GM18907 (cell line): Measurements from ENCODE around the gene GPX3.

ENCODE experiments used
- ATAC-seq: cut with Tn5 transposase; IDR thresholded peaks from one replicate; pipeline ENCODE4 v1.9.1; 2021; ENCODE audit warnings: mild to moderate bottlenecking, moderate library complexity; ENCODE audit not compliant: unreplicated experiment

Gene GPX3

DNA sequence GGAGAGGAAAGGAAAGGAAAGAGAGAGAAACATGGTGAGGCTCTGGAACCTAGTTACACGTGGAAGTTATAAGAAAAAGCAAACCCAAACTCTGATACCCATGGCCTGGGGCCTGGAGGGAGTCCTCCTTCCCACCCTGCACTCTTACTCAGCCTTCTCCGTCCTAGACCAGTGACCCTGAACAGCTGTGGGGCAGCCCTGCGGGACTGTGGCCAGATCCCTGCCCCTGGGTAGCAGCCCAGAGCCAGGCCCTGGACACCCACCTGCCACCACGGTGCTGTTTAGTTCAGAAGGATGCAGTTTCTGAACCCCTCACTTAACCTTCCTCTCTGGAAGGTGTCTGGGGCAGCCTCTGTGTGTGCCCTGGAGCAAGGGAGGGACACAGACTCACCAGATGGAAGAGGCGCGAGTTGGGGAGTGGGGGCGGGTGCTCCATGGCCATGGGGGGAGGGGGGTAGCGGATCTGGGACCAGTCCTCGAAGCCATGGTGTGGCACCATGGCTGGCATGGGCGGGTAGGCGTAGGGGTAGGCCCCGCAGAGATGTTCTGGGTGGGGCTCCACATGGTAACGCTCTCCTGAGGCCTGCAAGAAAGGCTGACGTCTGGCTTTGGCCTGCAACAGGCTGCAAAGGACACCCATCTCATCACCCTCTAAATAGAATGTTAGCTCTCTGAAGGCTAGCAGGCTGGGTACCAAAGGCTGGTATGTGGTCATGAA lies 13.0 kb downstream of the GPX3 start:
- ATAC-seq, result no peak

DNA sequence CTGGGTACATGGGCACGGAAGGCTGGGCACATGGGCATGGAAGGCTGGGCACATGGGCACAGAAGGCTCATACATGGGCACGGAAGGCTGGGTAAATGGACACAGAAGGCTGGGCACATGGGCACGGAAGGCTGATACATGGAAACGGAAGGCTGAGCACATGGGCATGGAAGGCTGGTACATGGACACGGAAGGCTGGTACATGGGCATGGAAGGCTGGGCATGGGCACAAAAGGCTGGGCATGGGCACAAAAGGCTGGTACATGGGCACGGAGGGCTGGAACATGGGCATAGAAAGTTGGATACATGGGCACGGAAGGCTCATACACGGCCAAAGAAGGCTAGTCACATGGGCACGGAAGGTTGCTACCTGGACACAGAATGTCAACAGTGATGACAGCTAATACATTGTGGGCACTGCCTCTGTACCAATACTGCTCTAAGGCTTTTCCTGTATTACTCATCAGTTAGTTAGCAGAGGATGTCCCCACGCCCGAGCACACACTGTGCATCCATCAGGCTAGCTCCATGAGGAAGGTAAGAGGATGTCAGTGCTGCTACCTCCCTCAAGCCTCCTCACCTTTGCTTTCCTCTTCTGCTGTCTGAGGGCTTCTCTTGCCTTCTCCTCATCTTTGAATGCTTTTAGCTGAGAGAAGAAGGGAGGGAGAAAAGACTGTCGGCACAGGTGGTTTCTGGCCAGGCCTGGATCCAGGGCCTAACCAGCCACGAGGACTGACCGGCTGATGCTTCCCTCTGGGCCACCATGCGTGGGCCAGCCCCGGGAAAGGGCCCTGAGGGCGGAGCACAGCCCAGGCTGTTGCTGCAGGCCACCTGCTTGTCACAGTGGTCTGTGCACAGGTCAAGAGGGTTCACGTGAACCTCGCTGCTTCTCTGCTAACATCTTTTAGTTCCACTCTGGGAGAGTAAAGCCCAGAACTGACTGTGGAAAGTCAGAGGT lies 14.3 kb downstream of the GPX3 start:
- no peak for ATAC-seq

- no peak for ATAC-seq
These were observed 16.2 kb downstream of the GPX3 start for GRCh38 chr5:151036556-151036955.

- ATAC-seq, result no peak
These were observed 17.4 kb downstream of the GPX3 start for GRCh38 chr5:151037561-151038411.

DNA sequence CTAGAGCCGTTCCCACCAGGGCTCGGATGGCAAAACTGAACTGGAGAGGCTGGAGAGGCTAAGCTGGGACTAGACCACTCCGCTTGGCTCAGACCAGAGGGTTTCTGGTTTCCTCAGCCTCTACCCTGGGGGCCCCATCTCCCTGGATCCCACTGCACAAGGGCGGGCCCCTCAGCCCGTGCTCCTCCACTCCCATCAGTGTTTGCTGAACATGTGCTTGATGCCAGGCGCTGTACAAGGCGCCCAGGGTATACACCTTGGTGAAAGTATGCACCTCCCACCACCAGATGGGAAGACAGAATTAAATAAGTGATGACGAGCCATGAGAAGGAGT lies 18.0 kb downstream of the GPX3 start:
- ATAC-seq, result no peak

DNA sequence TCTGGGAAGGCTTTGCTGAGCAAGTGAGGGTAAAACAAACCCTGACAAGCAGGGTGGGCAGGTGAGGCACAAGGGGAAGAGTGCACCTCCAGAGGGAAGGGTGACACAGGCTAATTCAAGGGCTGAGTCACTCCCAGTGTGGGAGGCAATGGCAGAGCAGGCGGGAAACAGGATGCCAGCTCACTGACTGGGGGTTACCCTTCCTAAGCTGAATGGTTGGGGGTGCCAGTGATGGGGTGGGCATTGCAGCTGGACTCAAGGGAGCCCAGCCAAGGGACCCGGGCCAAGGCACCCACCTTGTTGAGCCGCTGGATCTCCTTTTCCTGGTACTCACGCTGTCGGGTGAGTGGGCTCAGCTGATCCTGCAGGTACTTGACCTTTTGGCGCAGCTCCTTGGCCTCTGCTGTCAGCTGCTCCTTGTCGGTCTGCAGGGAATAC lies 18.4 kb downstream of the GPX3 start:
- no peak for ATAC-seq

GRCh38 chr5:151039665-151040064 lies 19.3 kb downstream of the GPX3 start:
- ATAC-seq, result no peak

GRCh38 chr5:151040211-151040747 lies 19.9 kb downstream of the GPX3 start:
- ATAC-seq, result no peak

GRCh38 chr5:151041577-151042268 lies 21.3 kb downstream of the GPX3 start:
- ATAC-seq, result no peak

GRCh38 chr5:151042453-151043093 lies 22.2 kb downstream of the GPX3 start:
- ATAC-seq, result no peak

DNA sequence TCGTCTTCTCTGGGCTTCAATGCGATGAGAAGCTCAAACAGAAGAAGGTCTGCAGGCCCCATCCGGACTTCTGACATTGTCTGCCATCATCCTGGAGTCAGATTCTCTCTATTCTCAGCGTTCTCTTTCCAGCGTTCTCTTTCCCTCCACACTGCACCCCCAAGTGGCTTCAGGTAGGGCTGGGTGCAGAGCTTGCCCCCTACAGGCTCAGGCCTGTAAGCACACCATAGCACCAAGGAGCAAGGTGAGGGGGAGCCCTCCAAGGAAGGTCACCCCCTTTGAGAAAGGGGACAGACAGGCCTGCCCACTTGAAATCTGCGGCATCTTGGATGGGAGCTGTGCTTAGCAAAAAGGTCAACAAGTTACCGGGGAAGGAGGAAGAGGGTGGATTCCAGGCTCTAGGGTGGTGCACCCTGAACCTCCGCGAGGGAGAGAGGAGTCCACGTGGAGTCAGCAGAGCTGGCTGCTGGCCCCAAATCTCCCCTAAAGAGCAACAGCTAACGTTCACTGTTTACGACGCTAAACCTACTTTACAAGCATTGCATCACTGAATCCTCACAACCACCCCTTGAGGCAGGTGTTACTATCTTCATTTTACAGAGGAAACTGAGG lies 27.5 kb downstream of the GPX3 start:
- no peak for ATAC-seq

GRCh38 chr5:151048526-151048925 lies 28.1 kb downstream of the GPX3 start:
- ATAC-seq, result no peak

GRCh38 chr5:151051066-151051930 lies 30.9 kb downstream of the GPX3 start:
- peak; percentile 79 for ATAC-seq

GRCh38 chr5:151051931-151052608 lies 31.7 kb downstream of the GPX3 start:
- peak; percentile 8 for ATAC-seq

DNA sequence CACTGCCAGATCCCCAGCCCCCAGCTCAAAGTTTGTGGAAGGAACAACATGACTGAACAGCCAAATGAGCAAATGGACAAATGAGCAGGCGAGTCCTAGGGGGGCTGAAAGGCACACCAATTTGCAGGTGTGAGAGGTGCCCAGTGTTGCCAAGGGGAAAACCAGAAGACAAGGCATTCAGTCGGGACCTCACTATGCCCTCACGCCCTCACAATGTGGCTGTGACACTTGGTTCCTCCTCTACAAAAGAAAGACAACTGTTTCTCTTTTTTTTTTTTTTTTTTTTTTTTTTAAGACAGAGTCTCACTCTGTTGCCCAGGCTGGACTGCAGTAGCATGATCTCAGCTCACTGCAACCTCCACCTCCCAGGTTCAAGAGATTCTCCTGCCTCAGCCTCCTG lies 32.4 kb downstream of the GPX3 start:
- ATAC-seq, result no peak

DNA sequence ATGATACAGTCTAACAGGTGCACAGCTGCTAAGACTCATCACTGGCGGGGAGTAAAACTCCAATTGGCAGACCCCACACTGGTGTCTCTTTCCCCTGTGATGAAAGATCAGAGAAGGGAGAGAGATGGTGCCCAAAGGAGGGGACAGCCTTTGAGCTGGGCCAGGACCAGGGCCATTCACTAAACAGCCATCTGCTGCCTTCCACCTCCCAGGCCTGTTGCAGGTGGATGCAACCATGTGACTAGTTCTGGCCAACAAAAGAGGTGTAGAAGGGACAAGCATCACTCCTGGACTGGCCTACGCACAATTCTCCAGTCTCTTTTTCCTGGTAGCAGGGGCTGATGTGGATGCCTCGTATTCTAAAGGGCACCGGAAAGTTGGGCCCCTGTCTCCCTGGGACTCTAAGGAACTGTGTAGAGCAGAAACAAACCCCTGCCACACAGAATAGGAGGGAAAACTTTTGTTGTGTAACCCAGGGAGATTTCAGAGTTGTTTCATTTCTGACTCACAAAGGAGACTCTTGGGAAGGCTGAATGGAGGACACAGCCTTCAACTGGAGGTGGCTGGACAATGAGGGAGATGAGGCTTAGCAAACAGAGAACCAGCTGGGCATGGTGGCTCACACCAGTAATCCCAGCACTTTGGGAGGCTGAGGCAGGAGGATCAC lies 33.5 kb downstream of the GPX3 start:
- ATAC-seq, result no peak

DNA sequence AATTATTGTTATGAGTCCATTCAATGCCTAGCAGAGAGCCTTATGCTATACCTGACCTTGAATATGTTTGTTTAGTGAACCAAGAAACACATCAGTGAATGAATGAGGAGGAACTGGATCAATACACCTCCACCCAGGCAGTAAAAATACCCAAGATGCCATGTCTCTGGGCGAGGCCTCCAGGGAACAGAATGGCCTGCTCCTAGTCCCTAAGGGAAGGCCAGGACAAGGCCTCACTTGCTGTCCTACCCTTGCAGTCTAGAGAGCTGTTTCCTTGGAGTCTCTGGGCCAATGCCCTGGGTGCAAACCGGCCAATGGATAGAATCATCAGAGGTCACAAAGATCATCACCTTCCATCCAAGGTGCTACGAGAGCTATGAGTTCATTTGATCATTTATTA lies 34.3 kb downstream of the GPX3 start:
- ATAC-seq, result no peak
